ENCODE data around the gene TENT4B.

TENT4B gene

DNA sequence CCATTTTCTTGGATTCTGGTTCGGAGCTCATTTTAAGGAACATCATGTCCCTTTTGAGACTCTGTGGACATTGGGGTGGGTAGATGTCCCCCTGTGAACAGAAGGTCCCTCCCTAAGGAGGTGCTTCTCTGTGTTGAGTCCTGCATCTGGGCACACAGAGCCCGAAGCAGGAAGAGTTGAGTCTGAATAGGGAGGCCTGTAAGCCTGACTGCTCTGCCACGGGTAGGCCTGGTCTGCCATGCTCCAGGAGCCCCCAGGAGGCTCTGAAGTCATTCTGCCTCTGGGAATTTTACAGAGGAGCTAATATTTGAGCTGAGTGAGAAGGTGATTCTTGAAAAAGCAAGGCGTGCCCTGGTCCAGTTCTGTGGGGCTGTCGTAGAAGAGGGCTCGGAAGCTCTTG, 50.6 kb downstream of the TENT4B start:
- TF ChIP-seq, protein P1, sequence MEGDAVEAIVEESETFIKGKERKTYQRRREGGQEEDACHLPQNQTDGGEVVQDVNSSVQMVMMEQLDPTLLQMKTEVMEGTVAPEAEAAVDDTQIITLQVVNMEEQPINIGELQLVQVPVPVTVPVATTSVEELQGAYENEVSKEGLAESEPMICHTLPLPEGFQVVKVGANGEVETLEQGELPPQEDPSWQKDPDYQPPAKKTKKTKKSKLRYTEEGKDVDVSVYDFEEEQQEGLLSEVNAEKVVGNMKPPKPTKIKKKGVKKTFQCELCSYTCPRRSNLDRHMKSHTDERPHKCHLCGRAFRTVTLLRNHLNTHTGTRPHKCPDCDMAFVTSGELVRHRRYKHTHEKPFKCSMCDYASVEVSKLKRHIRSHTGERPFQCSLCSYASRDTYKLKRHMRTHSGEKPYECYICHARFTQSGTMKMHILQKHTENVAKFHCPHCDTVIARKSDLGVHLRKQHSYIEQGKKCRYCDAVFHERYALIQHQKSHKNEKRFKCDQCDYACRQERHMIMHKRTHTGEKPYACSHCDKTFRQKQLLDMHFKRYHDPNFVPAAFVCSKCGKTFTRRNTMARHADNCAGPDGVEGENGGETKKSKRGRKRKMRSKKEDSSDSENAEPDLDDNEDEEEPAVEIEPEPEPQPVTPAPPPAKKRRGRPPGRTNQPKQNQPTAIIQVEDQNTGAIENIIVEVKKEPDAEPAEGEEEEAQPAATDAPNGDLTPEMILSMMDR (IDR thresholded peaks at IDR 0.05; ENCODE audit: low read depth, low read length) = no peak
- DNase-seq = no peak
- no peak overlapping the region for H3K4me3 ChIP-seq (ENCODE audit: low read depth, low read length)
- H3K27me3 ChIP-seq = no peaks in the 10 kb centered on the region
- H3K36me3 ChIP-seq = no peaks in the 10 kb centered on the region
- H3K9me3 ChIP-seq = no peaks in the 10 kb centered on the region
- no peaks in the 10 kb centered on the region for H3K4me1 ChIP-seq

DNA sequence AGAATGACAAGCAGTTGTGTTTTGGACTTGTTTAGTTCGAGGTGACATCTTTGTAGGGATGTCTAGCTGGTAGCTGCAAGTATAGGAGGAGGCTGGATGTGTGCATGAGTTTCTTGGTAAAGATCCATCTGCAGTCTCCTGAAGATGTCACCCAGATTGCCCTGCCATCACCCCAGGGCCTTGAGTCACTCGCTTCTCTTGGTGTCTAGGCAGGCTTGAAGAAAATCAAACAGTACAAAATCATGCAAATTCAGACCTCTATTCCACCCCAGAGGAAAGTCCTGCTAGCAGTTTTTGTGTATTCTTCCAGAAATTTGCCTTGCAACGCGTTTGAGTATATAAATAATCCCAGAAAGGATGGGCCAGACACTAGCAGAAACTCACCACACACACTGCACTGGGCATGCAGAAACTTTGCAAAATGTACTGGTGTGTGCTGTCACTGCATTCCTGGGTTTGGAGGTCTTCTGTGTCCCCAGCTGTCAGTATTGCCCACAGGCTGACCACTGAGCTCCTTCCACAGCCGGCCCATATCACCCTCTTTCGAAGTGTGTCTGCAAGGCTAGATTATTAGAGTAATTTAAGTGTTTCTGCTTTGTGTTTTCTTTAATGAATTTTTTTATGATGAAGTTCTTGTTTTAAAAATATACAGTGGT, 51.5 kb downstream of the TENT4B start:
- no peaks in the 10 kb centered on the region for H3K4me1 ChIP-seq
- H3K36me3 ChIP-seq = no peaks in the 10 kb centered on the region
- H3K27me3 ChIP-seq = no peaks in the 10 kb centered on the region
- DNase-seq = no peak
- no peaks in the 10 kb centered on the region for H3K9me3 ChIP-seq
- TF ChIP-seq, protein P1 (IDR thresholded peaks at IDR 0.05; ENCODE audit: low read depth, low read length) = no peak
- no peak overlapping the region for H3K4me3 ChIP-seq (ENCODE audit: low read depth, low read length)

DNA sequence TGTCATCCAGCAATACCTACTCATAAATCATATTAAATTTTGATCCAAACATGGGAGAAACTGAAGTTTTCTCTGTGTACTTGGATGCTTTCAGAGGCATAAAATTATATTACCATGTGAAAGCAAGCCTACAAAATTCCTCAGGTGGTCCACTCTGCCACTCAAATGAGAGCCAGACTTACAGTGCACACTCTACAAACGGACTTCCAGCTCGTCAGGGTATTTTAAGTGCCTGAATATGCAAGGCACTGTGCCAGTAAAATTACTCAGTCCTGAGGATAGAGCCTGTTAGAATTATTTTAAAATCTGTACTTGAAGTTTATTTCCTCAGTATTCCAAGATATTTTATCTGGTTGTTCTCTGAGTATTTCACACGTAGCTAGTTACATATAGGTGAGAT, 54.5 kb downstream of the TENT4B start:
- Histone ChIP-seq H3K36me3 (peaks cover 6% of the 10 kb centered on the region; the same call in 1 of the 2 replicates), H3K4me3 (ENCODE audit: low read depth, low read length) (no peak overlapping the region), H3K9me3 (no peaks in the 10 kb centered on the region), H3K4me1 (peaks cover 3% of the 10 kb centered on the region; the same call in 1 of the 2 replicates), H3K27me3 (no peaks in the 10 kb centered on the region)
- DNase-seq = no peak
- TF ChIP-seq, protein P1 (IDR thresholded peaks at IDR 0.05; ENCODE audit: low read depth, low read length) = no peak

DNA sequence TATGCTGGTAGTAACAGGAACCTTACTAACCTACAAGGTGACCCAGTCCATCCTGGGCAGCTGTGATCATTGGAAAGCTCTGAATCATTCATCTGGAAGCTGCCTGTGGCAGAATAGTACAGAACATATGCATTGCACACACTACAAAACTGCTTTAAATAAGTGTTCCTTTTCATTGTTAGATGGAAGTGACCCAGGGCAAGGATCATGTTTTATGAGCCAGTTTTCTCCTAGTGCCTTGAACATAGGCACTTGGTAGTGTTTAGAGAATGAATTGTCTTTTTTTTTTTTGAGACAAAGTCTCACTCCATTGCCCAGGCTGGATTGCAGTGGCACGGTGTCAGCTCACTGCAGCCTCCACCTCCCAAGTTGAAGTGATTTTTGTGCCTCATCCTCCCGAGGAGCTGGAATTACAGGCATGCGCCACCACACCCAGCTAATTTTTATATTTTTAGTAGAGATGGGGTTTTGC, 55.4 kb downstream of the TENT4B start:
- TF ChIP-seq, protein P1 (IDR thresholded peaks at IDR 0.05; ENCODE audit: low read depth, low read length) = no peak
- H3K9me3 ChIP-seq = no peaks in the 10 kb centered on the region
- no peak for DNase-seq

DNA sequence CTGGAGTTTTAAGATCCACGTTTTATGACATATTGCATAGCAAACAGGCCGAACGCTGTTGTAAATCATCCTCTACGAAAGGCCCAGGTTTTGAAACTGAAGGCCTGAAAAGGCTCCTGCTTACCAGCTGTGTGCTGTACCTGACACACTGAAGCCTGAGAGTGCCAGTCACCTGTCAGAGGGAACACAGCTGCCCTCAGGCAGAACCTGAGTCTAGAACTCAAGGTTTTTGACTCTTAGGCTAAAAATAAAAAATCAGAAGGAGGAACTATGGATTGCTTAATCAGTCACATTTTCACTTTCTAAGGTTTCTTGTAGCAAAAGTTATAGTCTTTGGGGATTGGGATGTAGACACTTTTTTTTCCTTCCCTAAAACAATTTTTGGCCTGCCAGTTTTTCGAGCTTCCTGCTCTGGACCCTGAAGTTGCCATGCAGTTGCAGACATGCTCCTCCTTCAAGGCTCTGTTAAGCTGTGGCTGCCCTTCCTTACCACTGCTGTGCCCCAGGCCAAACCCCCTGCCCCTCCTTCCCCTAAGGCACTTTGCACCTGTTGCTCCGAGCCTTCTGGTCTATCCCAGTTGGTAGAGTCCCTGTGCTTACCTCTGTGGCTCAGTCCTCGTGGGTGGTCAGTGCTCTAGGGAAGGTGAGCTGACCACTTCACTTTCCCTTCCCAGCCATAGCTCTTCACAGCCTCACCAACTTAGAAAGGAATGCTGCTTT, 56.6 kb downstream of the TENT4B start:
- Histone ChIP-seq H3K9me3 (no peaks in the 10 kb centered on the region), H3K4me1 (peaks cover 7% of the 10 kb centered on the region; the same call in 1 of the 2 replicates), H3K4me3 (ENCODE audit: low read depth, low read length) (no peak overlapping the region), H3K36me3 (peaks cover 18% of the 10 kb centered on the region), H3K27me3 (no peaks in the 10 kb centered on the region)
- TF ChIP-seq, protein P1 (IDR thresholded peaks at IDR 0.05; ENCODE audit: low read depth, low read length) = no peak
- no peak for DNase-seq

More for the DNA sequence above, 55.4 kb downstream of the TENT4B start:
- Histone ChIP-seq H3K4me1 (peaks cover 3% of the 10 kb centered on the region; the same call in 1 of the 2 replicates), H3K4me3 (ENCODE audit: low read depth, low read length) (no peak overlapping the region), H3K27me3 (no peaks in the 10 kb centered on the region), H3K36me3 (peaks cover 11% of the 10 kb centered on the region; the same call in 1 of the 2 replicates)
